ENCODE measurements around the gene KDM3B.
"Not testable (repeated sequence)": the region's sequence is repeated elsewhere in the genome, so short reads cannot be mapped to it uniquely, and the experiment has no call there.

KDM3B gene

DNA sequence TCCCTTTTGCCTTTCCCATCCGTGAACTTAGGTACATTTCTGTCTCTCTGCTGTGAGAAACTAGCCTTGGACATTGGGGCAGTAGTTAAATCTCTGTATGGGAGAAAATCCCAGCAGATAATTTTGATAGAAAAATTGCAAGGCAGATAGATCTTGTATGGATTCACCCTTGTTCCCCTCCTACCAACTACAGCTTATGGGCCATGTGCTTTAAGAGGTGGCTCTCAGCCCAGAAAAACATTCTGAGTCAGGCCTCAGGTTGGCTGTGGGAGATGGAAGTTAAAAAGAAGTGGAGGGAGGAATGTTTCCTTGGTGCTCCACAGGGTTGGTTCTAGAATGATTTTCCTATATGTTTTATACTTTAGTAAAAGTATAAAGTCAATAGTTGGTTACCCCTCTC lies 1.4 kb upstream of the KDM3B start:
- no peak for DNase-seq

DNA sequence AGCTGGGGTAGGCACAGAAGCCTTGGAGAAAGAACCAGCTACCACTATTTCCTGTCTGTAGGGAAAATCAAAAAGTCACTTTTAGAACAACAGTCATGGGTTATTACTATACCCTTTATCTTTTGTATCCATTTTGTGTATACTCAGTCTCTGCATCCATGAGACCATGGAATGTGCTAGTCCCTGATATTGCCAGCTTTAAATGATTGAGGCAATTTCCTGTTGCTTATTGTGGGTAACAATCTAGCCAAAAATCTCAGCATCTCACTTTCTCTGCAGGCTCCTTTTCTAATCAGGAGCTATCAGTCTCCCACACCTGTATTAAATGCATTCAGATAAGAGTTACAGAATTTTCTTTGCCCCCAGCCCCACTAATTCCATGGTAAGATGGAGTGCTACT lies 968 bp upstream of the KDM3B start:
- DNase-seq, result no peak

DNA sequence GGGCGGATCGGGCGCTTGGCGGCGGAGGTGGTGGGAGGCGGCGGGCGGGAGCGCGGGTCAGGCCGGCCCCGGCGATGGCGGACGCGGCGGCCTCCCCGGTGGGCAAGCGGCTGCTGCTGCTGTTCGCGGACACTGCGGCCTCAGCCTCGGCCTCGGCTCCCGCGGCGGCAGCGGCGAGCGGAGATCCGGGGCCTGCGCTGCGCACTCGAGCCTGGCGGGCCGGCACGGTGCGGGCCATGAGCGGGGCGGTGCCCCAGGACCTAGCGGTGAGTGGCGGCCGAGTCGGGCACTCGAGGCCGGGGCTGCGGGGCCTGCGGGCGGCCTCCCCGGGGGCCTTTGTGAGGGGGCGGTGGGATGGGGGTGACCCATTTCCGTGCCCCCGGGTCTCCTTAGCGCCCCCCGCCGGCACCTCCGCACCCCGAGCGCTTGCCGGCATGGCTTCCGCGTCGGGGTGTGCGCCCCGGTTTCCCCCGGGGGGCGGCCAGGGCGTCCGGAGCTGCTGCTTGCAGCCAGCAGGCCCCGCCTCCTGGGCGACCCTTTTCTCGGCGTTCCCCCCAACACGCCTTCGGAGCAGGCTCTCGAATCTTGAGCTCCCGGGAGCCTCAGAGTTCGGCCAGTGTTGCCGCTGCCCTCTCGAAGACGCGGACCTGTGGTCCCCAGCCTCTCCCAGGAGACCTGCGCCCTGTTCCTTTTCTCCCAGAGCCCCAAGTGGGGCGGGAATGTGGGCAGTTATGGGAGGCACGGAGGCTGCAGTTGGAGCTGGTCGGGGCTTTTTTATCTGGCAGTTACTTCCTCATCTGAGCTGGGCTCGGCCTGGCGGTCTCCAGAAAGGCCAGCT lies 456 bp downstream of the KDM3B start:
- peak; percentile 58 to 90 (median 78) for DNase-seq

DNA sequence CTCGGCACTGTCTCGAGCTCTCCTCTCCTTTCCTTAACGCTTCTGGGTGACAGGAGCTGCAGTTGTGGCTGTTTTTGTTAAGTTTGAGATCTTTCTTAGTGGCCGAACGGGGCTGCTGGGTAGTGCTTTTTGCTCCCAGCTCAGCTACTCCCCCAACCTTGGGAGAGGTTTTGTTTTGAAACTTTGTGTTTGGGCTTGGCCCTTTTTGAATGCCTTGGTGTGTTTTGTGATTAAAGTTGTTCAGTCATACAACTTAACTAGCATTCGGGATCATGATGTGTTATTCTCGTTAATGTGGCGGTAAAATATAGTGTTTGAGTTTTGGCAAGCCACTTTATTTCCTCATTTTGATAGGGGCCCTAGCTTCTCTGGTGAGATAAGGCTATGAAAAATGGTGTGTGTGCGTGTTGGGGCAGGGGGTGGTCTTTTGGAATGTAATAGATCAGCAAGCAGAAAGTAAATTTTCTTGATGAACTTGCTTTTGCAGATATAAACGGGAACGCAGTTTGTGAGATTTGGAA lies 1.1 kb downstream of the KDM3B start:
- peak in 1 of 6 experiments; percentile 14 for DNase-seq

DNA sequence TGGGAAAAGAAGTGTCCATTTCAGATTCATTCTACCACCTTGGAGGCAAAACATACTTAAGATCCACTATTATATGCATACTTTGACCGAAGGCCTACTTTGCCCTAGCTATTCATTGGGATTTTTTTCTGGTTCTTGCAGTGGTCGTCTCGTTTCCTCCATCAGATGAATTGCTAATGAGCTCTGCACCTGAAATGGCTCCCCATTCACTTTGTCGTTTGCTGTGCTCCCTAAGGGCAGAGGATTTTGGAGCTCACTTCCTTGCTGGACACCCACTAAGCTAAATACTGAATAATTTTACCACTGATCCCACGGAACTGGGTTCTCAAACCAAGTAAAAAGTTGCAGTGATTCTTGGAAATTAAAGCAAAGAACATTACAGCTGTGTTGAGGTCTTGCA lies 1.9 kb downstream of the KDM3B start:
- DNase-seq, result no peak

DNA sequence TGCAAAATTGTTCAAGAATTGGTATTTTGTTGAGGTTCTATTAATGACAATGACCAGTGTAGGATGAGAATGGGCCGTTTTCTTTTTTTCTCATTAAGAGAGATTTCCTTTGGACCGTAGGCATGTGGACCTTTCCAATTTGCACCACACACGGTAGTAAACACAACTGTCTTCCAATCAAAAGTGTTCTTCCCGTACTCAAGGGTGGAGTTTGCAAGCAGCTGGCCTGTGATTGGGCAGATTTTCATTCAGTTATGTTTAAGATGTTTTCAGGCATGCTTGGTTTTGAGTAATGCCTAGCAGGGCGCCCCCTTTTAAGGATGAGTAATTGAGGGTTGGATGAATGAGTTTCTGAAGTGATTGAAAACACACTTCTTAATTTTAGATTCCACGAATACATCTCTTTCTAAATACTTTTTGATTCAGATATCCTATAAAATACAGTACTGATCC lies 2.5 kb downstream of the KDM3B start:
- DNase-seq, result peak in 5 of 6 experiments; percentile 11 to 65 (median 55)

DNA sequence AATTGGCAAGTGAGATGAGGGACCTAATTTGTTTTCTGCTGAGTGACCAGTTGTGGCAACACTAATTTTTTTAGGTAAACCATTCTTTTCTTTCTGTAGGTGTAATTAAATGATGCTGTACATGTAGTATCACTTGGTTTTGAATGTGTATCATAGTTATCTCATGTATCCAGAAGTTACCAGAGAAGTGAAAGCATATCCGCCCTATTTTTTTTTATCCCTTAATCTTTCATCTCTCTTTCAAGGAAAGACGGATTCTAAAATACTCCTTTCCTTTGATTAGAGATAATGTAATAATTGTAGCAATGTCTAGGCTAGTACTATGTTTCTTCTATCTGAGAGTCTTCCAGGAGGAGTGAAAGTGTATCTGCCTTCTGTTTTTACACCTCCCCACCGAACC lies 7.1 kb downstream of the KDM3B start:
- DNase-seq, result no peak

DNA sequence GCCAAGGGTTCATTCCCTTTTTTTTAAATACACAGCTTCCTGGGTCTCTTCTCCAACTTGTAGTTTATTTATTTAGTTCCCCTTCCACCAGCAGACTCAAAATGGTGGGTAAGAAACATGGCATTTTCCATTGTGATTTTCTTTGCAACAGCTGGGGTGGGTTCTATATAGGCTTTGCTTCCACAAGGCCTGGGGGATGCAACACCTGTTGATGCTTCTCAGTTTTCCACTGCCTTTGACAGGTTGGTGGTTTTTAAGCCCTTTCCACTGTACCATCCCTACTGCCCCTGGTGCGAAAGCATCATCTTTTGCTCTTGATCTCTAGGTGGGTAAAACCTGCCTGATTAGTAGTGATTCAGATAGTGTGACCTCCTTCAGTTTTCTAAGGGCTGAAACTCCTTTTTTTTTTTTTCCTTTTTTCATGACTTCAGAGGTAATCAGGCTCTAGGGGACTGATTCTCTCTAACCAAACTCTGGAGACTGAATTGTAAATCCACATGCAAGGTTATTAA lies 8.5 kb downstream of the KDM3B start:
- DNase-seq, result no peak

DNA sequence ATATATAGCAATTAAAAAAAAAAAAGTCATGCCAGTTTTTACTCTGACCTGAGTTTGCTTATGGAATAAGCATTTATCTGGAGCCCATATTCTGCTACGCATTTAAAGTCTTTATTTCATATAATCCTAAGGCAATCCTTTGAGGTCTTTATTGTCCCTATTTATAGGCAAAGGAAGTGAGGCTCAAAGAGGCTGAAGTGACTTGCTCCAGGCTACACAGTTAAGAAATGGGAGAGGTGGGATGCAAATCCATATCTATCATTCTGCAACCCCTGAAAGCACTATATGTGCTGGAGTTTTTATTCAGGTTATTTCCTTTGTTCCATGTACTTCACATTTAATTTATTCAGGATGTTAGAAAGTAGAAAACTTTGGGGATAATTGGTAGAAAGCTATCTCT lies 12.1 kb downstream of the KDM3B start:
- no peak for DNase-seq

DNA sequence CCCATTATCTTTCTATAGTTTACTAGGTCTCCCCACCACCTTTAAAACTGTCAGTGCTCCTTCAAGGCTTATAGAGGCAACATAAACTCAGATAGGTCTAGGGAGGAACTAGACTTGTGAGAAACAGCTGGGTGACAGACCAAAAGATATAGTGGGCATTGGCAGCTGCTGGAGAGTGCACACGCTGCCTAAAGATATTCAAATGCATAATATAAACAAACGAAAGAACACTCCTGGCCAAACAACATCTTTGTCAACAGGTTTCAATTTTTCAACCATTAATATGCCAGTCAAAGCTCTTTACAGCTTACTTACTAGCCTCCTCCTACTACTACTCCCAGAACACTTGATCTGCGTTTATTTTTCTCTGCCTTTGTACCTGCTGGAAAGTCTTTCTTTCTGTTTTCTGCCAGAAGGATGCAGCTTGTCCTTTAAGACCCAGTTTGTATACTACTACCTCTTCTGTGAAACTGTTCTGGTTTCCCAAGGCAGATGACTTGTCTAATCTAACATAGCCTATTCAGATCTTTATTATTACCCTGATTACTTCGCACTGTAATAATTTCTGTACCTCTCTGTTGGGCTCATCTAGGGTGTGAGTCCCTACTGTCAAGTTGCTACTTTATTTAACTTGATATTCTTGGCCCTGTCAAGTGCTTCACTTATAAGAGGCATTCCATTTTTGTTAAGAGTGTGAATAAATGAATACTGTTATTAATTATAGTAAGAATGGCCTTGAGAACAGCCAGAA lies 14.3 kb downstream of the KDM3B start:
- no peak for DNase-seq

DNA sequence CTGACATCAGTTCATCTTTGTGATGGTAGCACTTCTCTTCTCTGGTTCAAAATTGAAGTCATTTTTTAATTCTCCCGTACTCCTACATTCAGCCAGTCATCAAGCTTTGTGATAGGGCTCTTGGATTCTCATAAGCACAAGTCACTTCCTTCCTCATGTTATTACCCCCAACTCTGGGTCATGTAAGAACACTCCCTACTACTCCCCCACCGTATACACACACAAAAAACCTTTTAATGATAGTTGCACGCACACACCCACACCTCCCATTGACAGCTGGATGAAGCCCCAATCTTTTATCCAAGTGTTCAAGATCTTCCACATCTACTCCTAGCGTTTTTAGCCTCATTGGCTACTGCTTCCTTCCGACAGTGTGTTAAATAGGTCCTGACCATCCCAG lies 16.8 kb downstream of the KDM3B start:
- DNase-seq, result no peak

DNA sequence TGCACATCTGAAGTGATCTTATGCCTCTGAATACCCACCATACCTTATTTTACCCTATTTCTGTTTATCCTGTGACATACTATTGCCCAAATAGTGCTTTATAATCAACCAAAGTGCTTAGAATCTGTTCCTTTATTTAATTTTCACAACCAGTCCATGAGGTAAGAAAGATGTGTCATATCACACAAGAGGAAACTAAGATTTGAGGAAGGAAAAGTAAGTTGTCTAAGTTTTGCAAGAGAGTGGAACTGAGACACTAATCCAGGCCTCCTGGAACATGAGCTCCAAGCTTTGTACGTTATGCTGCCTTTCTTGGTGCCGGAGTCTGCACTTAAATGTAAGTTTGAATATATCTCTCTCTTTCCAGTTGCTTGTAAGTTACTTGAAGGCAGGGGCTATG lies 17.2 kb downstream of the KDM3B start:
- DNase-seq, result no peak

DNA sequence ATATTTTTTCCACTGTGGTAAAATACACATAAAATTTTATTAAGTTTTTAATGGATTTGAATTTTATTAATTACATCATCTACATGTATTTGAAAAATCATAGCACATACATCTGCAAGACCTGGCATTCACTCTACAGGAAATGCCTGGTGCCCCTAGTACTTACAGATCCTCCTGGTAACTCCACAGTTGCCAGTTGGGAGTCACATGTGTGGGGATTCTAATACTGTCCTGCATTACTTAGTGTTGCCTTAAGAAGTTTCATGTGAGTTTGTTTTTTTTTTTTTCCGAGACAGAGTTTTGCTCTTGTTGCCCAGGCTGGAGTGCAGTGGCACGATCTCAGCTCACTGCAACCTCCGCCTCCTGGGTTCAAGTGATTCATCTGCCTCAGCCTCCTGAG lies 18.1 kb downstream of the KDM3B start:
- DNase-seq, result no peak

DNA sequence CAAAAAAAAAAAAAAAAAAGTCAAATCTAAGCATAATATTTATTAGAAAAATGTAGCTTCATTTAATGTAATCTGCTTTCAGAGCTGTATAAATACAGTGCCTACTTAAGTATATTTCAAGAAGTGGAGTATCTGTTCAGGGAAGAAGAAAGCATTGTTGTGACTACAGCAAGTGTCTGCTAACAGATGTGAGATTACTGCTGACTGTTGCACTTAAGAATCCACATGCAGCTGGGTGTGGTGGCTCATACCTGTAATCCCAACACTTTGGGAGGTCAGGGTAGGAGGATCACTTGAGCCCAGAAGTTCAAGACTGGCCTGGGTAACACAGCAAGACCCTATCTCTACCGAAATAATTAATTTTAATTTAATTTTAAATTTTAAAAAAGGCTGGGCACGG lies 19.0 kb downstream of the KDM3B start:
- no peak for DNase-seq

DNA sequence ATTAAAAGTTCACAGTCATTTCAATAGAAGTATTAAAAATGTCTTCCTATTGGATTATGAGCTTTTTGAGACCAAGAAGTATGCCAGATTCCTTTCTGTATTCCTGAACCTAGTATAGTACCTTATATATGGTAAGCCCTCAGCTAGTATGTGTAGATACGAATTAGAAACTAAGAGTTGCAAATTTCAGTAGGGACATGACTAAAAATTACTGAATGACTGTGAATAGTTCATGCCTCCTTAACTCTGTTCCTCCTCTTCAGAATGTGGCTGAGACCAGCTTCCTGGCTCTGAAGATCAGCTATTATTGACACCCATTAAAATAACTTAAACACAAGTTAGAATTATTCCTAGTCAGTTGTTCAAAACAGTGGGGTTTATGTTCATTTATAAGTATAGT lies 19.7 kb downstream of the KDM3B start:
- no peak for DNase-seq

DNA sequence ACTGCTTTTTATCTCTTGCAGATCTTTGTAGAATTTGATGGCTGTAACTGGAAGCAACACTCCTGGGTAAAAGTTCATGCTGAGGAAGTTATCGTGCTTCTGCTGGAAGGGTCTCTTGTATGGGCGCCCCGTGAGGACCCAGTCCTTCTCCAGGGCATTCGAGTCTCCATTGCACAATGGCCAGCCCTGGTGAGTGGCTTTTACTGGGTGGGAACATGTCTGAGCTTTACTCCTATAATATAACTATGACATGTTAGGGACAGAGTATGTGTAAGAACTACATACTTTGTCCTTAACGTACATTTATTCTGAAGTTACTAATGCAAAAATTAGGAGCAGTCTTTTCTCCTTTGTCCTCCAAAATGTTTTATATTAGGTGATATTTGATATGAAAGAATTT lies 20.2 kb downstream of the KDM3B start:
- no peak for DNase-seq

DNA sequence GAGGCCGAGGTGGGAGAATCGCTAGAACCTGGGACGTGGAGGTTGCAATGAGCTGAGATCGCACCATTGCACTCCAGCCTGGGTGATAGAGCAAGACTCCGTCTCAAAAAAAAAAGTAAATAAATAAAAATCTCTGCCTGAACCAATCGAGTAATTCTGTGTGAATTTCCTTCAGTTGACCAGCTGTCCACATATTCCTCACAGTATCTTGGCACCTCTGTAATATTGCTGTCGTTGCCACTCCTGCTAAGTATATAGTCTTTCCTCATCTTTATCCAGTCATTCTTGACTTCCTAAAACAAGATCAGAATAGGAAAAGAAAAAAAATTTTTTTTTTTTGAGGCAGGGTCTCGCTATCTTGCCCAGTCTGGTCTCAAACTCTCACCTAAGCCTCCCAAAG lies 29.9 kb downstream of the KDM3B start:
- no peak for DNase-seq

DNA sequence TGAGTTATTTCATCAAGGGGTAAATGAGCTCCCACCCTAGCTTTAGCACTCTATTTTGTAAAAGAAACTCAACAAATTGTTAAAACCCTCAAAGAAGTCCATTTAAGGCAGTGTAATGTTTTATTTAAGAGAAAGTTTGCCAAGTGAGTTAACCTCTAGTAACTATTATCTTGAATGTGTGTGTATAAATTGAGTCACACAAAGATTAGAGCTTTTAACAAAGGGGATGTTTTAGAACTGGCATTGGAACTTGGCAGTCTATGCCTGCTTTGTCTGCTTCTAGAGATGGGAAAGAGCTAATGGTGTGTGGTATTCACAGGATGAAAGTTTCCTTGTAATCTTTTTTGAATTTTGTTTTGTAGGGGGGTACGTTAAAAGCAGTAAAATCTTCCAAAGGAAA lies 33.2 kb downstream of the KDM3B start:
- DNase-seq, result no peak

DNA sequence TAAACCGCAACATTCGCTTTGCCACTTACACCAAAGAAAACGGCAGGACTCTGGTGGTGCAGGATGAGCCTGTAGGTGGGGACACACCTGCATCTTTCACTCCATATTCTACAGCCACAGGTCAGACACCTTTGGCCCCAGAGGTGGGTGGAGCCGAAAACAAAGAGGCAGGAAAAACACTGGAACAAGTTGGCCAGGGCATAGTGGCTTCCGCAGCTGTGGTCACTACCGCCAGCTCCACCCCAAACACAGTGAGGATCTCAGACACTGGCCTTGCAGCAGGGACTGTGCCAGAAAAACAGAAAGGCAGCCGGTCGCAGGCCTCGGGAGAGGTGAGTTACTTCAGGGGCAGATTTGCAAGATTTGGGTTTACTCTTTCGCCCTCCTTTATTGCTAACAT lies 33.8 kb downstream of the KDM3B start:
- DNase-seq, result no peak

DNA sequence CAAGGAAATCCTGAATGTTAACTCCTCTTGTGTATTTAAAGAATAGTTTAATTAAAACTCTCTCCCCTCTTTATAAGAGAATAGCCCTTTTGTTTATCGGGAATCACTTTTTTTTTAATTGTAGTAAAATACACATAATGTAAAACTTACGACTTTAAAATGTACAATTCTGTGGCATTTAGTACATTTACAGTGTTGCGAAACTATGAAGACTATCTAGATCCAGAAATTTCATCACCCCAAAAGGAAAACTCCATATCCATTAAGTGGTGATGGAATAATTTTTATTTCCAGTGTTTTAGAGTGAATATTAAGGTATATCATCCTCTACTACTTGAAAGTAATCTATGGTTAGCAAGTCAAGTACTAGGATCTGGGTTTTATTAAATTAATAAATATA lies 36.8 kb downstream of the KDM3B start:
- no peak for DNase-seq

DNA sequence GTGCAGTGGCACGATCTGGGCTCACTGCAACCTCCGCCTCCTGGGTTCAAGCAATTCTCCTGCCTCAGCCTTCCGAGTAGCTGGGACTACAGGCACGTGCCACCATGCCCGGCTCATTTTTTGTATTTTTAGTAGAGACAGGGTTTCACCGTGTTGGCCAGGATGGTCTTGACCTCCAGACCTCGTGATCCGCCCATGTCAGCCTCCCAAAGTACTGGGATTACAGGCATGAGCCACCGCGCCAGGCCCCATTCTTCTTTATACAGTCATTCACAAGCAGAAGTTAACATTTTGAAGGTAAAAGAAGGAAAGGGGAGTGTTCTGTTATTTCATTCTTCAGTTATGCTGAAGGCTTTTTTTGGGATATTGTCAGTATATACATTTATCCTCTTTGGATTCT lies 37.4 kb downstream of the KDM3B start:
- not testable (repeated sequence) for DNase-seq

DNA sequence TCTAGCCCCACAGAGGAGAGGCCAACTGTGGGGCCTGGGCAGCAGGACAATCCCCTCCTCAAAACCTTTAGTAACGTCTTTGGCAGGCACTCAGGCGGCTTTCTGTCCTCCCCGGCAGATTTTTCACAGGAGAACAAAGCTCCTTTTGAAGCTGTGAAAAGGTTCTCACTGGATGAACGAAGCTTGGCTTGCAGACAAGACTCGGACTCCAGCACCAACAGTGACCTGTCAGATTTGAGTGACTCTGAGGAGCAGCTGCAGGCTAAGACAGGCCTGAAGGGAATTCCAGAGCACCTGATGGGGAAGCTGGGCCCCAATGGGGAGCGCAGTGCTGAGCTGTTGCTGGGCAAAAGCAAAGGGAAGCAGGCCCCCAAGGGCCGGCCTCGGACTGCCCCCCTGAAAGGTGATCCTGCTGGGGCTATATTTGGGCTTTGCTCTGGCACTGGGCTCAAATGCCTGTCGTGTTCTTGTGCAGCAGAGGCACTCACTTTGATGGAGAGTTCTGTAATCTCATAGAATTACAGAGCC lies 39.4 kb downstream of the KDM3B start:
- no peak for DNase-seq

DNA sequence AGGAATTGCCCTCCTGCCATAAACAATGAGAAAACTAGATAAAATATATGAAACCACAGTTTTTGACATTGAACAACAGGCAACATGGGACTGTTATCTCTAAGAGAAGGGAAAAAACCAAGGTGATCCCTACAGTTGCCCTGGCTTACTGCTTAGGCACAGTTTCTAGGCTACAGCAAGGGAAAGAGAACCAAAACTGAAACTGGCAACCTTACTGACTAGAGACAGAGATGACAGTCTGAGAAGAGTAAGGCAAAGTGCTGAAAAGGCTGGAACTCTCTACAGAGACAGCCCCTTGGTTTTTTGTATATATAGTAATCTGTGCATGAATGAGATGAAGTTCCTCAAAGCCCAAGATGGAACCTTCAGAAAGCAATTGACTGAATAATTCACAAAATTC lies 50.2 kb downstream of the KDM3B start:
- no peak for DNase-seq

DNA sequence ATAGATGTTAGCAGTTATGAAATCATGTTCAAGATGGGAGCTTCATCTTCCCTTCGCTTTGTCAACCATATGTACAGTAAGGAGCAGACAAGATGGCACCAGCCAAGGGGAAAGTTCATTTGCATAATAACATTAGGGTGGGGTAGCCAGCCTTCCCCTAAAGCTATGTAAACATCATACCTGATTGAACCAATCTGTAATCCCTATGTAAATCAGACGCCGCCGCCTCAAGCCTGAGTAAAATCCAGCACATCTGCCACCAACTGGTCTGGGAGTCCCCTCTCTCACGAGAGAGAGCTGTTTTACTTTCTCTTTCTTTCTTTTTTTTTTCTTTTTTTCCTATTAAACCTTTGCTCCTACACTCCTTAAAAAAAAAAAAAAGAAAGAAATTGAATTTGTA lies 55.5 kb downstream of the KDM3B start:
- no peak for DNase-seq

Measured in stimulated activated naive CD4-positive, alpha-beta T cell (primary cell).